ENCODE measurements around the gene APLP2.

GRCh38 chr11:130032931-130033330, 36.8 kb upstream of the APLP2 start:
- TF ChIP-seq CTCF (IDR thresholded peaks at IDR 0.05) (no peak), POLR2A (IDR thresholded peaks at IDR 0.05) (no peak)
